Measurements from ENCODE around the gene XKR3.
"Not testable (repeated sequence)": the region's sequence is repeated elsewhere in the genome, so short reads cannot be mapped to it uniquely, and the experiment has no call there.

- TF ChIP-seq CTCF (IDR thresholded peaks at IDR 0.05; ENCODE audit: insufficient read depth, low read depth, low read length); EZH2 (IDR thresholded peaks at IDR 0.05; ENCODE audit: insufficient read depth, low read length): not testable (repeated sequence)
These were observed 75.9 kb downstream of the XKR3 start for GRCh38 chr22:16749282-16749681.
